DMS153 treated with DMSO at 0.1 percent for 48 hours (cell line): ENCODE results near the gene MRPL20.
"Not testable (repeated sequence)": the region's sequence is repeated elsewhere in the genome, so short reads cannot be mapped to it uniquely, and the experiment has no call there.

Experiments
- DNase-seq: peaks from one replicate; lab custom pipeline; 2025; ENCODE audit not compliant: unreplicated experiment; lab: John Stamatoyannopoulos, UW

The MRPL20 gene

DNA sequence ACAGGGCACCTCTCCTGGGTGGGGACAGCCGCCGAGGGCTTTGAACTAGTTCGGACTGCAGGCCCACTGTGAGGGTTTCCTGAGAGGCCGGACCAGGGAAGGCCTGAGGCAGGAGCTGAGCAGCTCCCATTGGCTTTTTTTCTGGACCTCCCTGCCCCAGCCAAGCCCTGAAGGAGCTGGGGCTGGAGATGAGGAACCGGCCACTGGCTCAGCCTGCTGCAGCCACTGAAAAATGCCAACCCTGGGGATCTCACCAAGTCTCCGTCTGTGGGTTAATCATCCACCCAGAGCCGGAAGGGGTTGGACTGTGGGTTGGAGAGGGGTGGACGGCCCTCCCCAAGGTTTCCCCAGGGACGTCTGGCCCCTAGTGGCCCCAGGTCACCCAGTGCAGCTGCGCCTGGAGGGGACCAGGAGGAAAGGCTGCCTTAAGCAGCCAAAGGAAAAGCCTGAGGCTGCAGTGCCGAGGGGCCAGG lies 30.8 kb upstream of the MRPL20 start:
- DNase-seq, result no peak

GRCh38 chr1:1437033-1437903 lies 30.2 kb upstream of the MRPL20 start:
- no peak for DNase-seq

GRCh38 chr1:1436630-1437032 lies 29.5 kb upstream of the MRPL20 start:
- DNase-seq, result no peak

DNA sequence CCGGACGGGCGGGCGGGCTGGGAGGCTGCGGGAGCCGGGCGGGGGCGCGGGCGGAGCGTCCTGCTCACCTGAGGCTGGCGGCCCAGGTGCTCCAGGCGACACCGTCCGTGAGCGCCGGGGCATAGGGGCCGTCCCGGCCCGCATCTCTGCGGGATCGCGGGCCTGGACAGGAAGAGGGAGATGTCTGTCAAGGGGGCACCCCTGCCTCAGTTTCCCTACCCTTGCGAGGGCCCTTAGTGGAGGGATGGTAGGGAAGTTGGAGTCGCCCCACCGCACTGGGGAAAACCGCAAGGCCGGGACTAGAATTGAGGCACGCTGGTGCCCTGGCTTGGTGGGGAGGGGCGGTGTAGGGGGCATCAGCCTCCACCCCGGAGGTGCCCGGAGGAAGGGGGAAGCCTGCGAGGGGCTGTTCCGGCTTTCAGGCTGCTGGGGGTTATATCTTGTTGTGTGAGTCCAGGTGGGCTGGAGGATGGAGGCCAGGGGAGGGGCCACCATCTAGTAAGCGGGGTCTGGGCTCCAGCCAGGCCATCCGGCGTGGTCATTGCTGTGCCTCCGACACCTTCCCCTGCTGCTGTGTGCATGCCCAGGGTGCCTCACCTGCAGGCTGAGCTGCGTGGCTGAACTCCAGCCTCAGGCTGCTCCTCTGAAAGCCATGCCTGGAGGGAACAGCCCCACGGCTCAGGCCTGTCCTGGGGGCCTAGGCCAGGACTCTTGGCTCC lies 29.0 kb upstream of the MRPL20 start:
- DNase-seq, result no peak

GRCh38 chr1:1435106-1435903 lies 28.2 kb upstream of the MRPL20 start, which contains the start of gene VWA1:
VWA1 (plus strand) TSS chr1:1435690; CDS start chr1:1435749, 59 bp downstream.
- peak; percentile 69 for DNase-seq

- DNase-seq, result no peak
Measured at GRCh38 chr1:1434824-1435105, 27.7 kb upstream of the MRPL20 start.

GRCh38 chr1:1434131-1434823 lies 27.2 kb upstream of the MRPL20 start:
- DNase-seq, result peak; percentile 77

- DNase-seq, result no peak
Measured at GRCh38 chr1:1433804-1434130, 26.7 kb upstream of the MRPL20 start.

DNA sequence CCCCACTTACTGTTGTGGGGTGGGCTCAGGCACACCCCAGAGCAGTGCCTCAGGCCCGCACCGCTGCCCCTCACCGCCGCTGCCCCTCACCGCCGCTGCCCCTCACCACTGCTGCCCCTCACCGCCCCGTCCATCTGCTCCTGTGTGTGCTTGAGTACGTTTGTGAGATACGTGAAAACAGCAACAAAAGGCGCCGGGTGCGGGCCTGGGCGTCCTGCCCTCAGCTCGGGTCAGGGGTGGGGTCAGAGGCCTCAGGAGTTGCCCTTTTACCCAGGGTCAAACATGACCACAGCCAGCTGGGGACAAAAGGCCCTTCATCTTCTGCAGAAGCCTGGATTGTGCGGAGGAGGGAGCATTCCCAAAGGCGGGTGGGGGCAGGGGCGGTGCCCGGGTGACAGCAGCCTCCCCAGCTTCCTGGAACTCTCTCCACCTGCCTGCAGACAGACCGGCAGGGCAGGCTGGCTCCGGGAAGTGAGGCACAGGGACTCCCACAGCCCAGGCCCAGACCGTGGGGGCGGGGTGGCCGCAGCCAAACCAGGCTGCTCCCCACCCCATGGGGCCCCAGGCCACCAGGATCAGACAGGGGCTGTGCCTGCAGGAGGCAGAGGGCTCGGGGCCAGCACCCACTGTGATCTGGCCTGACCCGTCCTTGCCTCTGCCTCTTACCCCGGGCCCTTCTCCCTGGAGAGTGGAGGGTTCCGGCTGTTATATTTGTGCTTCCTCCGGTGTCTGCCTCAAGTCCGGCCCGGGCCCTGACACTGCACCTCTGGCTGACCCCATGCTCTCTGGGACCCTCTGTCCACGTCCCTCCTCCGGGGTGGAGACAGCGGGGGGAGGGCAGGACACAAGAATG lies 26.1 kb upstream of the MRPL20 start:
- peak; percentile 98 for DNase-seq

DNA sequence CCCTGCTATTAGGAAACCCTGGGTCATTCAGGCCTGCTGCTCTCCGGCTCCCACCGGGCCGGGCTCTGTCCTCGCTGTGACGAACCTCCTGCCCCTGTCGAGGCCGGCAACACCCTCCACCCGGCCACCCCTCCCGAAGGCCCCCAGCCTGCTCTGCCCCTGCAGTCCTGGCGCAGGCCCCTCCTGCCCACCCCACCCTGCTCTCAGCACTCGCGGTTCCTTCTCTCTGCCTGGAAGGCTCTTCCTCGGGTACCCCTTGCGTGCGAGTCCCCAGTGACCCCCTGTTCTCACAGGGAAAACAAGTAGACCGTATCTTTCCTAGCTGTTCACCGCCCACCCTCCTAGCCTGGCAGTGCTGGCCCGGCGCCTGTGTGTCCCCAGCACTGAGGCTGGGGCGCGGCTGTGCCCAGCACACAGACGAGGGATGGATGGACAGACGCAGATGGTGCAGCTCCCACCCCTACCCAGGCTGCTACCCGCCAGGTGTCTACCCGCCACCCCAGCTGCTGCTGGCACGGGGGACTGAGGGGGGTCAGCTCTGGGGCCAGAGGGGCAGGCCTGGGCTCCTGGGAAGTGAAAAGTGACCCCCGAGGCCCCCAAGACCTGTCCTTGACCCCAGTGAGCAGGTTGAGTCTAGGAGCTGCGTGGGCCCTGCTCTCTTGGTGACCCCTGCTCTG lies 25.3 kb upstream of the MRPL20 start:
- no peak for DNase-seq

- no peak for DNase-seq
Measured at GRCh38 chr1:1431845-1432273, 24.8 kb upstream of the MRPL20 start.

- DNase-seq, result no peak
Measured at GRCh38 chr1:1430992-1431844, 24.1 kb upstream of the MRPL20 start.

DNA sequence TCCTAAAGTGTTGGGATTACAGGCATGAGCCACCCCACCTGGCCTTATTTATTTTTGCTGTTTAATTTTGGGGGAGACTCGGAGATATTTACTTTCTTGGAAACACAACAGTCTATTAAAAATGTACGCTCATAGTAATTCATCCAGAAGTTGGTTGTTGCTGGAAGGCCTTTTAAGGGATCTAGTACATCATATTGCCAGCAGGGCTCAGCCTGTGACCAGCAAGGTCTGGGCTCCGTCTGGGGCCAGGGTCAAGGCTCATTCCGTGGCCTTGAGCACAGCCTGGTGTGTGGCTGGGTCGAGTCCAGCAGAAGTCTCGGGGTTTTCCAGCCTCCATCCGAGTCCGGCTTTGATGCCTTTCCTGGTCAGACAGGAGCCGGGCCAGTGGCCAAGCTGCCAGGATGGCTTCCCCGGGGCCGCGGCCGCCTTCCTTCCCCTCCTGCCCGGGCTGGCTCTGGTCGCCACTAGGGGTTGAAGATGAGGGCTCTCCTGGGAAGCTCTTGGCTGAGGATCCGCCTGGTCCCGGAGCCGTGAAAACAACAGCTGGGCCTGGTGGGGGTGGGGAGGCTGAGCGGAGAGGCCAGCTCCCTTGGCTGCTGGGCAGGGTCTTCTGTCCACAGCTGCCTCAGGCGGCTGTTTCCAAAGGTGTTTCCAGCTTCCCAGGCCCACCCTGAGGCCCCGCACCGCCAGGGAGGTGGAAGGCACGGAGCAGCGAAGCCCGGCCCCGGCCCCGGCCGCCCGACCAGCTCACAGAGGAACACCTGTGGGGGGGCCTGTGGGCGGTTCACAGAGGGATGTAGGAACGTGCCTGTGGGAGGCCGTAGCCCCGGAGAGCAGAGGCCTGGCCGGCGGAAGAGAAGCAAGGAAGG lies 23.3 kb upstream of the MRPL20 start:
- peak; percentile 85 for DNase-seq

DNA sequence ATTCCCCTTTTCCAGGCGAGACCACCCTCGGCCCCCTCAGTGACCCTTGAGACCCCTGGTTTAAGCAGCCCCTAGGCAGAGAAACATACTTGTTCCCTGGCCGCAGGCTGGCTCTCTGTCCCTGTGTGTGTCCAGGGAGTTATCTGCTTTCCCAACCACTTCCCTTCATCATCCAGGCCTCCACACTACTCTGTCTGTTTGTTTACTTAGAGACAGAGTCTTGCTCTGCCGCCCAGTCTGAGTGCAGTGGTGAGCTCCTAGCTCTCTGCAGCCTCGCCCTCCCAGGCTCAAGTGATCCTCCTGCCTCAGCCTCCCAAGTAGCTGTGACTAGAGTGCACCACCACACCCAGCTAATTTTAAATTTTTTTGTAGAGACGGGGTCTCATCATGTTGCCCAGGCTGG lies 22.6 kb upstream of the MRPL20 start:
- no peak for DNase-seq

DNA sequence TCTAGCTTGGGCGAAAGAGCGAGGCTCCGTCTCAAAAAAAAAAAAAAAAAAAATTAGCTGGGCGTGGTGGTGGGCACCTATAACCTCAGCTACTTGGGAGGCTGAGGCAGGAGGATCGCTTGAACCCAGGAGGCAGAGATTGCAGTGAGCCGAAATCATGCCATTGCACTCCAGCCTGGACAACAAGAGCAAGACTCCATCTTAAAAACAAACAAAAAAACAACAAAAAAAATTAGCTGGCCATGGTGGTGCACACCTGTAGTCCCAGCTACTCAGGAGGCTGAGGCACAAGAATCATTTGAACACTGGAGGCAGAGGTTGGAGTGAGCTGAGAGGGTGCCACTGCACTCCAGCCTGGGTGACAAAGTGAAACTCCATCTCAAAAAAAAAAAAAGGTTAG lies 21.9 kb upstream of the MRPL20 start:
- not testable (repeated sequence) for DNase-seq

DNA sequence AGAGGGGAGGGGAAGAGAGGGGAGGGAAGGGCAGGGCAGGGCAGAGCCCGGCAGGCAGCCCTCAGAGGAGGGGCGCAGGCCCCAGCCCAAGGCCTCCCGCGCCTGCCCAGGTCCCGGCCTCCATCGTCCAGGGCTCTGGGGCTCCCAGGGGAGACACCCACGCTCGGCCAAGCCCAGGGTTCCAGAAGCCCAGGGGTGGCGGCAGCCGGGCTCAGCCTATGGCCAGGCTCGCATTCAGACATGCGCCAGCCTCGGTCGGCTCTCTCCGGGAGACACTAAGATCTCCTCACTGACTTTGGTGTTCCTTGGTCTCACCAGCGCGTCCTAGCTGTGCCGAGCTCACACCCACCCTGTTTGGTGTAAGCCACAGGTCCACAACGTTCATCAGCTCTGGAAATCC lies 21.1 kb upstream of the MRPL20 start:
- no peak for DNase-seq

GRCh38 chr1:1427820-1428148 lies 20.7 kb upstream of the MRPL20 start:
- no peak for DNase-seq
